ENCODE measurements around the gene DTX3.
"Not testable (repeated sequence)": the region's sequence is repeated elsewhere in the genome, so short reads cannot be mapped to it uniquely, and the experiment has no call there.

Gene DTX3

DNA sequence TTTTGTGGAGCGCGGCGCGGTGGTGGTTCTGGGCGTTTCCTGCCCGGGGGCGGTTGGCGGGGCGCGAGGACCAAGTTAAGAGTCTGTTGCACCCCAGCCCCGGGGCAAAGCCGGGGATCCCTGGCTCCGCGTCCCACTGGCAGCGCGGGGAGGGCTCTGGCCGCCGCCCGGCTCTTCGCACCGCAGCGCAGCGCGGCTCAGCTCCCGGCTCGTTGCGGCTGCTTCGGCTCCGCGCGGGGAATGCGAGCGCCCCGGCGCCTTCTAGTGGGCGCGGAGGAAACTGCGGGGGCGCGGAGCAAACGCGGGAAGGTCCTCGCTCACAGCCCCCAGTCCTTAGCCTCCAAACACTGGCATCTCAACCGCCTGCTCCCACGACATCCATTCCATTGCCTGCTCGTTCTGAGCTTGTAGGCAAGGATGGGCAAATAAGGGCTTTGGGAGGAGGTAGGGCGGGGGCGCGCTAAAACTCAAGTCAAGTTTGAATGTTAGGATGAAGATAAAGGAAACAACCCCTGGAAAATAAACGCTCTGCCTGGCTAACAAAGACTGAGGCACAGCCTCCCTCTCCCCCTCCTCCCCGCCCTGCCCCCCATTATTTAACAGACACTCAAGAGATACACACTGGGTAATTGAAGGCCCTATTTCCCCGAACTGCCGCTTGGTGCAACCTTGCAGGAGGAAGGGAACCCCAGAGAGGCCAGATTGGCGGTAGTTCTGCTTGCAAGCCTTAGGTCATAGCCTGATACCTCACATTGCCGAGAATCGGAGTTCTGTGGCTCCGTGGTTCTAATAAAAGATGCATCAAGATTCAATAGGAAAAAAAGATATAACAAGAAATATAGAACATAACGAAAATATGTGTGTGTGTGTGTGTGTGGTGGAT is 28.6 kb downstream of the DTX3 start, which contains the start of gene B4GALNT1:
Gene B4GALNT1 (minus strand): TSS at position 244 of the 883 bp plus-strand sequence. CDS start 1,069 bp downstream, outside the sequence.
- peak; percentile 87 for DNase-seq

DNA sequence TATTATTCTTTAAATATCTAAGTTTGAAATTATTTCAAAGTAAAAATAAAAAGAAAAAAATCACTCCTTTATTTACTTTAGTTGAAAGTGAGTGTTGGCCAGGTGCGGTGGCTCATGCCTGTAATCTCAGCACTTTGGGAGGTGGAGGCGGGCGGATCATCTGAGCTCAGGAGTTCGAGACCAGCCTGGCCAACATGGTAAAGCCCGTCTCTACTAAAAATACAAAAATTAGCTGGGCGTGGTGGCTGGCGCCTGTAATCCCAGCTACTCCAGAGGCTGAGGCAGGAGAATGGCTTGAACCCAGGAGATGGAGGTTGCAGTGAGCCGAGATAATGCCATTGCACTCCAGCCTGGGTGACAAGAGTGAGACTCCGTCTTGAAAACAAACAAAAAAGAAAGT is 32.1 kb downstream of the DTX3 start:
- not testable (repeated sequence) for DNase-seq

DNA sequence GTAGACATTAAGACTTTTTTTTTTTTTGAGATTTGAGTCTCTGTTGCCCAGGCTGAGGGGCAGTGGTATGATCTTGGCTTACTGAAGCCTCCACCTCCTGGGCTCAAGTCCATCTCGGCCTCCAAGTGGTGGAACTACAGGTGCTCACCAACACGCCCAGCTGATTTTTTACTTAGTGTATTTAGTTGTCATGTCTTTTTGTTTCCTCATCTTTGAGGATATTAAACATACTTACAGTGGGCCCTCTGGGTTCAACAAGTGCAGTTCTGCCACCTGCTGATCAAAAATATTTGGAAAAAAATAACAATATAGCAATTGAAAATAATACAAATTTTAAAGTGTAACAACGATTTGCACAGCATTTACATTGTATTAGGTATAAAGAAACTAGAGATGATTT is 32.7 kb downstream of the DTX3 start:
- DNase-seq = no peak

DNA sequence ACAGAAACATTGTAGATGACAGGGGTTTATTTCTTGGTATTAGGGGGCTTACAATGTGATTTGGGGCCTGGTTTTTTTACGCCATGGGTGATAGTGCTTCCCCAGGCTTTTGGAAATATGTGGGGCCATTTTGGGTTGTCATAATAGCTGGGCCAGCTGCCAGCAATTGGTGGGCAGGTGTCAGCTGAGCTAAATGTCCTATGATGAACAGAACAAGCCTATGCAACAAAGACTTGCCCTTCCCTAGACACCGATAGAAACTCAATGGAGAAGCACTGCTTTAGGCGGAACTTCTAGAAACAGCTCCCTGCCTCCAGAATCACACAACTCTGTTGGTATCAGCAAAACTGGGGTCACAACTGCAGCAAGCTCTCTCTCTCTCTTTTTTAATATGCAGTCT is 33.5 kb downstream of the DTX3 start:
- no peak for DNase-seq

- no peak for DNase-seq
These were observed 35.8 kb downstream of the DTX3 start for GRCh38 chr12:57640175-57641042.

- no peak for DNase-seq
These were observed 37.2 kb downstream of the DTX3 start for GRCh38 chr12:57641699-57642442.

DNA sequence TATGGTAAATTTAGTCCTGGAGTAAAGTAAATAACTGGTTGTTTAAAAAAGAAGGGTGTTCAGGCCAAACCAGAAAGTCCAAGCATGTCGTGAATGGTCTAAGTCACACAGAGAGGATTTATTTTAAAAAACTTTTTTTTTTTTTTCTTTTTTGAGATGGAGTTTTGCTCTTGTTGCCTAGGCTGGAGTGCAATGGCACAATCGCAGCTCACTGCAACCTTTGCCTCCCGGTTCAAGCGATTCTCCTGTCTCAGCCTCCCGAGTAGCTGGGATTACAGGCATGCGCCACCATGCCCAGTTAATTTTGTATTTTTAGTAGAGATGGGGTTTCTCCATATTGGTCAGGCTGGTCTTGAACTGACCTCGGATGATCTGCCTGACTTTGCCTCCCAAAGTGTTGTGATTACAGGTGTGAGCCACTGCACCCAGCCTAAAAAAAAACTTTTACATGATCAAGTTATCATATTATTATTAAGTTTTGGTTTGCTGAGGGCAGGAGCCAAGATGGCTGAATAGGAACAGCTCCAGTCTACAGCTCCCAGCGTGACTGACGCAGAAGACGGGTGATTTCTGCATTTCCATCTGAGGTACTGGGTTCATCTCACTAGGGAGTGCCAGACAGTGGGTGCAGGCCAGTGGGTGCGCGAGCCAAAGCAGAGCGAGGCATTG is 41.5 kb downstream of the DTX3 start:
- not testable (repeated sequence) for DNase-seq

- not testable (repeated sequence) for DNase-seq
These were observed 42.0 kb downstream of the DTX3 start for GRCh38 chr12:57646659-57647049.

GRCh38 chr12:57654042-57654441 is 49.4 kb downstream of the DTX3 start:
- DNase-seq = no peak

DNA sequence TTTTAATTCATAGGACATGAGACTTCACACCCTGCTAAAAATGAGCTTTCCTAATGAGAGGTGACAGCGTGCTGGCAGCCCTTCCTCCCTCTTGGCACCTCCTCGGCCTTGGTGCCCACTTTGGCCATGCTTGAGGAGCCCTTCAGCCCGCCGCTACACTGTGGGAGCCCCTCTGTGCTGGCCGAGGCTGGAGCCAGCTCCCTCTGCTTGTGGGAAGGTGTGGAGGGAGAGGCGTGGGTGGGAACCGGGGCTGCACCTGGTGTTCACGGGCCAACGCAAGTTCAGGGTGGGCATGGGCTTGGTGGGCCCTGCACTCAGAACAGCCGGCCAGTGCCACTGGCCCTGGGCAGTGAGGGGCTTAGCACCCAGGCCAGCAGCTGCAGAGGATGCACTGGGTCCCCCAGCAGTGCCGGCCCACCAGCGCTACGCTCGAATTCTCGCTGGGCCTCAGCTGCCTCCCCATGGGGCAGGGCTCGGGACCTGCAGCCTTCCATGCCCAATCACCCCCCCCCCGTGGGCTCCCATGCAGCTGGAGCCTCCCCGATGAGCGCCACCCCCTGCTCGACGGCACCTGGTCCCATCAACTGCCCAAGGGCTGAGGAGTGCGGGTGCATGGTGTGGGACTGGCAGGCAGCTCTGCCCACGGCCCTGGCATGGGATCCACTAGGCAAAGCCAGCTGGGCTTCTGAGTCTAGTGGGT is 51.1 kb downstream of the DTX3 start:
- DNase-seq = no peak

DNA sequence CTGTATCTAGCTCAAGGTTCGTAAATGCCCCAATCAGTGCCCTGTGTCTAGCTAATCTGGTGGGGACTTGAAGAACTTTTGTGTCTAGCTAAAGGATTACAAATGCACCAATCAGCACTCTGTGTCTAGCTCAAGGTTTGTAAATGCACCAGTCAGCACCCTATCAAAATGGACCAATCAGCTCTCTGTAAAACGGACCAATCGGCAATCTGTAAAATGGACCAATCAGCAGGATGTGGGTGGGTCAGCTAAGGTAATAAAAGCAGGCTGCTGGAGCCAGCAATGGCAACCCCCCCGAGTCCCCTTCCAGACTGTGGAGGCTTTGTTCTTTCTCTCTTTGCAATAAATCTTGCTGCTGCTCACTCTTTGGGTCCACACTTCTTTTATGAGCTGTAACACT is 51.8 kb downstream of the DTX3 start:
- DNase-seq = not testable (repeated sequence)

- no peak for DNase-seq
These were observed 53.1 kb downstream of the DTX3 start for GRCh38 chr12:57657744-57658143.

GRCh38 chr12:57658890-57659289 is 54.3 kb downstream of the DTX3 start:
- no peak for DNase-seq
